NCI-H1105 (cell line): ENCODE measurements around the gene ZNF19.

ENCODE experiments used
- DNase-seq: peaks from one replicate; lab custom pipeline; 2025; lab: John Stamatoyannopoulos, UW

ZNF19 gene

DNA sequence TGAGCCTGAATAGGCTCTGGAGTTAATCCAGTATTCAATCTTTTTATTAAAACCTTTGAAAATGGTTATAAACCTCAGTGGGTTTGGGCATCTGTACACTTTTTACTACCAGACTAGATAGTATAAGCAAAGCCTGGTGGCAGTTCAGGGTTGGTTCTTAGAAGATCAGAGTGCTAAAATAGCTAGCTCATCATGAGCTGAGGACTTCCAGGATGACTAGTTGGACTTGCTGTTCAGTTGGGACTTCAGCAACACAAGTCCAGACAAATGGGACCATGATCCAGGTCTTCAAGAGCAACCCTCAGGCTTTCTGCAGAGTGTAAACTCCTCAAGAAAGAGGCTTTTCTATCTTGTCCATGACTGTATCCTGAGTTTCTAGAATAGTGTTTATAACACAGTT, 1.2 kb upstream of the ZNF19 start:
- no peak for DNase-seq

DNA sequence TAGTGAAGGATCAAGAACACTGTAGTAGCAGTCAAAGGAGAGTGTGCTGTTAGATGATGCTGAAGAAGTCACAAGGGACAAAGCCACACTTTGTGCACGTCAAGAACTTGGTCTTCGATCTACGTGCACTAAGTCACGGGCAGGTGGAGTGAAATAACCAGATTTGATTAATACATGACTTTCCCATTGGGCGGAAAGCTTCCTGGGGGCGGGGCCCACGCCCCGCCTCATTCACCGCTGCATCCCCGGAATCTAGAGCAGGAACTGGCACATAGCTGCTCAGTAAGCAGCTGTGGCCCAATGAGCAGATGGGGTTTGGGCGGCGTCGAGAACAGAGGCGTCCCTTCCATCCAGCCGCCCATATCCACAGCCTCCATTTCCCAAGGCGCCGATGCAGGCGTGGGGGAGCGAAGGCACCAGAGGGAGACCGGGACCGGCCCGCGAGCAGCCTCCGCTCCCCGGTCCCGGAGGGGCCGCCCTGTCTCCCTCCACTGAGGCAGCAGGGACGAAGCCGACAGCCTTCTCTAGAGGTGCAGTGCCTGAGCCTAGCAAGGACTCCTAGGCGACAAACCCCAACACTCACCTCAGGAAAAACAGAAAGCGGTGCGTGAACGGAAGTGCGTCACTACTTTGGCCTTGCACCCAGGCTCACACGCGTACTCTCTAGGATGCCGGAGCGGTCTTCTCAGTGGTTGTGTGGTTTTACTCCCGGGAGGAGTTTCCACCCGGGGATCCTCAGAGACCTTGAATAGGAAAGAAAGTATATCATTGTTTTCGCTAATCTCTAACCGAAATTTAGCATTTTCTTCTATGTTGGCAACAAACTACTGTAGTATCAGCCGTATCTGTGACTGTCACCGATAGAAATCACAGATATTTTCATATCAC, 4.9 kb downstream of the ZNF19 start:
- DNase-seq, result peak; percentile 69

DNA sequence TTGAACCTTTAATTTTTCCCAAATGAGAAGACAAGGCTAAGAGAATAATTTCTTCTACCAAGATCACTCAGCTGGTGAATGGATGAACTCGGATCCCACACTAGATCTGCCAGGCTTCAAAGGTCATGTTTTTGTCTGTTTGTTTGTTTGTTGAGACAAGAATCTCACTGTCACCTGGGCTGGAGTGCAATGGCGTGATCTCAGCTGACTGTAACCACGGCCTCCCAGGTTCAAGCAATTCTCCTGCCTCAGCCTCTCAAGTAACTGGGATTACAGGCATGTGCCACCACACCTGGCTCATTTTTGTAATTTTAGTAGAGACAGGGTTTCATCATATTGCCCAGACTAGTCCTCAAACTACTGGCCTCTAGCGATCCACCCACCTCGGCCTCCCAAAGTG, 6.6 kb downstream of the ZNF19 start:
- no peak for DNase-seq

DNA sequence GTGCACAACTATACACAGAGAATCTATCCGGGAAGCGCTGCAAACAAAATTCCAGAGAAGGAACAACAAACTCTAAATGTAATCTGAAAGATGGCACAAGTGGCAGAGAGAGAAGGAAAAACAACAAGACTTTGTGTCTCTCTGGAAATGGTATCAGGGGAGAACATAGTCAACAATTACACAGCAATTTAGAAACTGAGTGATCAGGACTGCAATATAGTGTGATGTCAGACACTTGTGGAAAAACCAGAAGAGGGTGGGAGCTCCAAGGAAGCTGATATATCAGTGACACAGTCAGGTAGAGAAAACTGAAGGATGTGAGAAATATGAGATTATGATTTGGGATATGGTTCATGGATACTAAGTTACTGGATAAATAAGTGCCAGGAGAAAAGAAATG, 8.2 kb downstream of the ZNF19 start:
- DNase-seq, result no peak

DNA sequence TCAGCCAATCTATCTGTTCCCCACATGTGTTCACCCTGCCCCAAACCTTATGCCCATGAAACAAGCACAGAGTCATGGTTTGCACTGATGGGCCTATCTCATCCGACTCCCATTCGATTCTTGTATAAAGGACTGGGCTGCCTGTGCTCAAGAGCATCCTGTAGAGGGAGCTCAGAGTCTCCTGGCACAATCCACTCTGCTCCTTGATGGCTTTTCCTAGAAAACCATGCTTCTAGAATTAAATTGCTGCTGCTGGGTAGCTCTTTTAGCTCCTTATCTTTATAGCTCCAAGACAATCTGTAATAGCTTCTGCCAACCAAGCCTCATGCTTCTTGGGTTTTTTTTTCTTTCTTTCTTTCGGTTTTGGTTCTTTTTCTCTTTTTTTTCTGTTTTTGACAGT, 9.7 kb downstream of the ZNF19 start:
- DNase-seq, result no peak

DNA sequence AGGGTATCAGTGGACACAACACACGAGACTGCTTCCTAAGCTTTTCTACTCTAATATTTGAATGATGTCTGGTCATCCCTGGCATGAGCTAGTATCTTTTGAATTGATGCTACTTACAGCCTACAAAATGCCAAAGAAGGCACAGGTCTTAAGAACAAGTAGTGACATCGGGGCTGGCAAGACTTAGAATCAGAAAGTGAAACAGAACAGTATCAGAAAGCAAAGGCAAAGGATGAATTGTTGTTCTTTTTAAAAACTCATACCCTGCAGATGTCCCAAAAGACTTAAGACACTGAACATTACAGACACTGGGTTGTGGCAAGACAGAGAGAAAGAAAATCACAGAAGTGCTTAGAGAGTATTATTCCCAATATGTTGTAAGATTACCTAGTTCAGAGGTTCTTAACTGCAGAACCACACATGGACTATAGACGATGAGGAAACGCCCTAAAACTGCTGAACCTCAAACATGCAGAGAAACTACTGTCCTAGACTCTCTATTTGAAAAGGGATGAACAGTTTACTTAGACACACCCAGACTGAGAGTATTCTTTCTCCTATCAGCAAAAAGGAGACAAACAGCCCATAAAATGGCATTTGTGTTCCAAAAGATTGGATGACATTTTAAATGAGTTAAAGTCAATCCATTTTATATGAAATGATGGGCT, 12.5 kb downstream of the ZNF19 start:
- no peak for DNase-seq

DNA sequence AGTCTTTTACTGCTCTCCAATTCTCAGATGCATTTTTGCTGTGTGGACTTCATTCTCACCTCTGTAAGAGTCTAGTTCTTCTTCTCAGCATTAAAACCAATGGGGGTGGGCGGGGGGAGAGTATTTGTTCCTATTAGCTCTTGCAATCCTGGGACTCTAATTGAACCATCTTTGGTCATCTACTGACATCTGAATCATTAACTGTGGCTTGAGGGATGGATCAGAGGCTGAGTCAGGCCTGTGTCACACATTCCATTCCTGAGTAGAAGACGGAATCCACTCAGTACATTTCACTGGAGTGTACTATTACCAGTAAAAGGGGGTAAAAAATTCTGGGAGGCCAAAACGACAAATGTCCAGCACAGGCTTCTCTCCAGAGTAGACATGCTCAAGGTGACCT, 14.3 kb downstream of the ZNF19 start:
- no peak for DNase-seq

DNA sequence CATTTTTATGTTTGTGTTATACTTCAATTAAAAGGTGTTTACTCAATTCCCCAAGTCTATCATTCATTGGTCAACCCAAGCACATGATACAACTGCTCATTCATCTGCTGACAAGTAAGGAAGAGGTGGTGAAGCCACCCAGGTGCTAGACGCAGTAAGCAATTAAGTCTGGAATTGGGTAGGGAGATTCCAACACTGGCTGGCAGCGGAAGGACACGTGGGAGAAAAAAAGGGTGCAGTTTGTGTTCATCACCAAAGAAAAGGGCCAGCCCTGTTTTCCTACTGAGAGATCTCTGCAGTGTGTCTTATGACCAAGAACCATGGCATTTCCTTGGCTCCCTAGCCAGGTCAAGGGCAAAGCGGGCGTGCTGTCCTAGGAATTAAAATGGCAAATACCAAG, 15.2 kb downstream of the ZNF19 start:
- no peak for DNase-seq

DNA sequence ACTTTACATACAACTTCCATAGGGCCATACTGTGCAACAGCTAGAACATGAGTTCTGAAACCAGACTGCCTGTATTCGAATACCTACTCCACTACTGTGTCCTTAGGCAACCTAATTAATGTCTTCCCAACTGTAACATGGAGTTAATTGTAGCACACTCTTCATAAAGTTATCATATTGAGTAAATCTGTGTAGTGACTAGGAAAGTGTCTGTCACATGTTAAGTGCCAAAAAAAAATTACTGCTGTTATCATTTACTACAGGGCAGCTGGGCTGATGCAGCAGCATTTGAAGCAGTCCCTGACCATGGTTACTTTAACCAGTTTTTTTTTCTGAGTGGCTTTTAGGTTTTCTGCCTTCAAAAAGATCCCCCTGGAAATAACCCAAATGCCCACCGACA, 16.2 kb downstream of the ZNF19 start:
- DNase-seq, result no peak

DNA sequence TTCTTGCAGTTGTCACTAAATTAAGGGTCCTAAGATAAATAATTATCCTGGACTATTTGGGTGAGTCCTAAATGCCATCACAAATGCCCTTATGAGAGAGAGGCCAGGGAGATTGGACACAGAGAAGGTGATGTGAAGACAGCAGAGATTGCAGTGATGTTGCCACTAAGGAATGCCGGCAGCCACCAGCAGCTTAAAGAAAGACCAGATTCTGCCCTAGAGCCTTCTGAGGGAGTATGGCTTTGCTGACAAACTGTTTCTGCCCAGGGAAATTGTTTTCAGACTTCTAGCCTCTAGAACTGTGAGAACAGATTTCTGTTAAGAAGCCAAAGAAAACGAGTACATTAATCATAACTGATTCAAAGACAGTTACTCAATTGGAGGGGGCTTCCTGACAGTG, 17.1 kb downstream of the ZNF19 start:
- no peak for DNase-seq

DNA sequence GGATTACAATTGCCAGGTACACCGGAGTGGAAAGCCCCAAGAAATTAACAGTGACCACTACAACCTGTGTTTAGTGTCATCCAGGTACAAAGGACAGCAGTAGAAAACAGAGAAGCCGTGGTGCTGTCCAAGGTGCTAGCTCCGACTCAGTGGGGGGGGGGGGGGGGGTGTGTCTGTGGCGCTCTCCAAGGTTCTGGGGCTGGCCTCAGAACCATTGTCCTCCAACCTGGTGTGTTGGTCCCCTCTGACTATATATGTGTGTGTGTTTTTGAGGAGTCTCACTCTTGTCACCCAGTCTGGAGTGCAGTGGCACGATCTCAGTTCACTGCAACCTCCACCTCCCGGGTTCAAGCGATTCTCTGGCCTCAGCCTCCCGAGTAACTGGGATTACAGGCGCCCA, 21.3 kb downstream of the ZNF19 start:
- DNase-seq, result no peak

DNA sequence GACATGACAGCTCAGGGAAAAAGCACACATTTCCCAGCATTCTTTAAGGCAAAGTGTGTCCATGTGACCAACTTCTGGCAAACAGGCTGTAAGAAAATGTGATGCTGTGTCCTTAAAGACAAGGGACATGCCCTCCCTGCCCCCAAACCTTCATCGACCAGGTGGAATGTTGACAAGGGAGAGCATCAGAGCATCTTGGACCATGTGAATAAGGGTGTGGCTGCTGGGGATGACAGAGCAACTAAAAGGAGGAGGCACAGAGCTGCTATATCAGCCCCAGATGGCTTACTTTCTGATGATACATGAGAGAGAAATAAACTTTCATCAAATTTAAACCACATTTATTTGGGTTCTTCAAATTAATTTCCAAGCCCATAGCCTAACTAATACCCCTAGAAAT, 24.9 kb downstream of the ZNF19 start:
- DNase-seq, result no peak

DNA sequence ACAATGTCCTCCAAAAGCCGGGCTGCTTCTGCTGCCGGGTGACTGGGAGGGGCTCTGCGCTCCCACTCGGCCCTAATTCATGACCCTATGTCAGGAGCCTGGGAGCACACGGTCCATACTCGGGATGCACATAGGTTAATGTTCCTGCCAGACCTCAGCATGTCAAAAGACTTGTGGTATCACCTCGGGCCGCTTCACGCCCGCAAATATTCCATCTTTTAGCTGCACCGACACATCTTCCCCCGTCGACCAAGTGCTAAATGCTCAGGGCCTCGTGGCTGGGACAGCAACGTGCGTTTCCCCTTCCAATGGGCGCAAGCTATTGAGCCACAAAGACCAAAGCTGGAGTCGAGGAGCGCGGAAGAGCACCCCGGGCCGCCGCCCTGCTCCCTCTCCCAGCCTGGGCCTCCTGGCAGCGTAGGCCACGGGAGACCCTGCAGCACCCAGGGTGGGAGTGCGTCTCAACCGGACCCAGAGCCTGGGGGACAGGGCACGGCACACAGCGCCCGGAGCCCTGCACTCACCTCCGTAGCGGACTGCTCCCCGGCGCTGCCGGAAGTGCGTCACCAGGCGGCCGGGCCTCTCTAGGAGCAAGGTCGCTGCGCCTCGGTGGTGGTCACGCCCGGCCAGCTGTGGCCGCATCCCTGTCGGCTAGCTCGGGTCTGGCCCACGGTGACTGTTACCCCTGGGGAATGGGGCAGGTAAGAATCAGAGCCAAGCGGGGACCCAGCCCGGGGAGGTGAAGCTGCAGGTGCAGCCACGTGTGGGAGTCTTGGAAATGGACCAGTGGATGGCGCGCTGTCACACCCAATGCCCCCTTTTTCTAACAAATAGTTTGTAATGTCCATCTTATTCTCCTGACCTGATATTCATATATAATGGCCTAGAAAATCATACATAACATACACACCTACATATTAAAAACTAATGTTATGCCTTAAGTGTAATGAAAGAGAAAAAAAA, 27.2 kb downstream of the ZNF19 start, which contains the start of gene ZNF23:
Gene ZNF23, minus strand, starts transcription at position 562 of the 963 bp plus-strand sequence. CDS start 5,451 bp downstream, outside the sequence.
- DNase-seq, result peak; percentile 41

DNA sequence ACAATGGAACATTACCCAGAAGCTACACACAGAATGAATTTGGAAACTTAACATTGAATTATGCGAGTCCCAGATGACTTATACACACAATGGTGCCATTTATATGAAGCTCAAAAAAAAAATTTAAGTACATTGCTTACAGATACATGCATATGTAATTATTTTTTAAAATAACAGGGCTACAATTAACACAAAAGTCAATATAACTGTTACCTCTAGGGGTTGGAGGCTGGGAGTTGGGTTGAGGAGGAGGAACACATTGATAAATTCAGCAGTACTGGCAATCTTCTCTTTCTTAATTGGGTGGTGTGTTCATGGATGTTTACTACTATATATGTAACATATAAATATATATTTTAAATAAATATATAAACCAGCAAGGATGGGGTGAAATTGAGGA, 28.2 kb downstream of the ZNF19 start:
- DNase-seq, result no peak

DNA sequence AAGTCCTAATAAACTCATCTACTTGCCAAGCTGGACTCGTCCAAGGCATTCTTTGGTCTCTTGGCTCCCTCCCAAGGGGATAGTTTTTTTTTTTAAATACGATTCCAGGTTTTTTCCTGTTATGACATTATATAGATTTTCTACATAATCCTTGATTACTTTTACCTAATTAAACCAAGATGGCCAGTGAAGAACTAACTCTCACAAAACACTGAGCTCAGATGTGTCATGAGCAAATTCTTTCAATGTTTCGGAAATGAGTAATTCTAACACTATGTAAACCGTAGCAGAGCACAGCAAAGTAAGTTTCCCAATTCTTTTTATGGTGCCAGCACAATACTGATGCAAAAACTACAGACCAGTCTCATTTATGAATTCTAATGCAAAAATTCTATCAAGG, 28.9 kb downstream of the ZNF19 start:
- no peak for DNase-seq

DNA sequence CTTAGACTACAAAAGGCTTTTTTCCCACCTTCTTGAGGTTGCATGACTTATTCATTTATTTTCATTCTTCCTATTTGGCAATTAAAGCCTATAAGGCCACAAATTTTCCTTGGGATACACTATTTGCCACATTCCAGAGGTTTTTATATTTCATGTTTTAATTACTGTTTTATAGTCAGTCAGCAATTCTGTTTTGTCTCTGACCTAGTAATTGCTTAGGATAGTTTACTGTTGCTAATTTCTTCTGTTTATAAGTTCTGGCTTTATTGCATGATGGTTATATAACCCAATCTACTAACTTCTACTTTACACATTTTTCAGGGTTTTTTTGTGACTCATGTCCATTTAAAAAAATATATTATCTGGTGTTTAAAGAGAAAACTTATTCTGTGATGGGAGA, 29.6 kb downstream of the ZNF19 start:
- DNase-seq, result no peak

DNA sequence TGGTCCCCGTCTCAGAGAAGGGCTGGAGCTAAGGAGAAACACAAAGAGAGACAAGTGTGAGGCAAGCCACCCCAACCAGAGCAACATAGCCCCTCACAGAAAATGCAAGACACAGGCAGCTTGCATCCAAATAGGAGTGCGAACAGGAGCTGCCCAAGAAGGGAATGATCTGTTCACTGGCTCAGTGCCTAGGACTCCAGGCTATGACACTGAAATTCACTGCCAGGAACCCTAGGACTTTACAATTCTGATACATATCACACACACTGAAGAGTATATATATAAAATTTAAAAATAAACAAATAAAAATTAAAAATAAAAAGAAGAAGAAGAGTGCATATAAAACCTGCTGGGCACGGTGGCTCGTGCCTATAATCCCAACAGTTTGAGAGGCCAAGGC, 32.3 kb downstream of the ZNF19 start:
- DNase-seq, result no peak

DNA sequence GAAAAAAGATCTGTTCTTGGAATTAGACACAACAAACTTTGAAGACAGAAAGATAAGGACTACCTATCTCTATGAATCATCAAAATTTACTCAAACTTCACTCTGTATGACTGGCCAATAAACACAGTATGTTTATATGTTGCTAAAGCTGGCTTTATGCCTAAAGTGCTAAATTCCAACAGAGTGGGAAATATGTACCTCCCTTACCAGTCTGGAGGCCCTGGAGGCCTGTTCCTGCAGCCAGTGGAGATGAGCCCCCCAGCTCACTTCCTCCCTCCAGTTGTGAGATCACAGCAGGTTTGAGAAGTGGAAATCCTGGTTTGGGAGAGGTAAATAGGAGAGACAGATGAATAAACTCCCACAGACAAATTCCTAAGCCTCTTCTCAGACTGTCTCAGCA, 36.1 kb downstream of the ZNF19 start:
- no peak for DNase-seq

DNA sequence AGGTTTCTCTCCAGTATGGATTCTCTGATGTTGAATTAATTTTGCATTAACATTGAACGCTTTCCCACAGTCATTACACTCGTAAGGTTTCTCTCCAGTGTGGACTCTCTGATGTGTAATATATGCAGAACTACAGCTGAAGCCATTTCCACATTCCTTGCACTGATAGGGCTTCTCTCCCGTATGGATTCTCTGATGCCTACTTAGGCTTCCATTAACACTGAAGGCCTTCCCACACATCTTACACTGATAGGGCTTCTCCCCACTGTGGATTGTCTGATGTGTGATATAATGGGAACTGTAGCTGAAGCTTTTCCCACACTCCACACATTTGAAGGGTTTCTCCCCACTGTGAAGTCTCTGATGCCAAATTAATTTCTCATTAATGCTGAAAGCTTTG, 40.1 kb downstream of the ZNF19 start:
- DNase-seq, result no peak

DNA sequence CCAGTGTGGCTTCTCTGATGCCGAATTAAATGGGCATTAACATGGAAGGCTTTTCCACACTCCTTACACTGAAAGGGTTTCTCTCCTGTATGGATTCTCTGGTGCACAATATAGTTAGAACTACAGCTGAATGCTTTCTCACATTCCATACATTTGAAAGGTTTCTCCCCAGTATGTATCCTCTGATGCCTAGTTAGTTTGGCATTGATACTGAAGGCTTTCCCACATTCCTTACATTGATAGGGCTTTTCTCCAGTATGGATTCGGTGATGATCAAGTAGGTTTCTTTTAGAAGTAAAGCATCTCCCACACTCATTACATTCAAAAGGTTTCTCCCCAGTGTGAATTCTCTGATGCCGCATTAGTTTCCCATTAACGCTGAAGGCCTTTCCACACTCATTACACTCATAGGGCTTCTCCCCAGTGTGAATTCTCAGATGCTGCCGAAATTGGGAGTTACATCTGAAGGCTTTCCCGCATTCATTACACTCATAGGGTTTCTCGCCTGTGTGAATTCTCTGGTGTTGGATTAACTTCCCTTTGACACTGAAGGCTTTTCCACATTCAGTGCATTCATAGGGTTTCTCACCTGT, 40.8 kb downstream of the ZNF19 start:
- no peak for DNase-seq

DNA sequence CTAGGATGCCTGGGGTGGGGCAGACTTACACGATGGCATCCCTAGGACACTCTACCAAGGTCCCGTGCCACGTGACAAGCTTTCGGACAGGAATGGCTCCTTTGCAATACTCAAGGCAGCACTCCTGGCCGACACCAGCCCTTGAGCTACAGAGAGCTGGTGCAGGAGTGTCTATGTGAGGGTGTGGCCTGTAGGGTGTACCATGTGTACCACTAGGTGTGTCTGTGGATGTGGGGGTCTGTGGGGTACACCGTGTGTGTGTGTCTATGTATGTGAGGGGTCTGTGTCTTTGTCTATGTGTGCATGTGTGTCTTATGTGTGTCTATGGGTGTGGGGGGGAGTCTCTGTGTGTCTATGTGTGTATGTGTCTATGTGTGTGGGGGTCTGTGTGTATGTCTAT, 45.4 kb downstream of the ZNF19 start:
- DNase-seq, result no peak

DNA sequence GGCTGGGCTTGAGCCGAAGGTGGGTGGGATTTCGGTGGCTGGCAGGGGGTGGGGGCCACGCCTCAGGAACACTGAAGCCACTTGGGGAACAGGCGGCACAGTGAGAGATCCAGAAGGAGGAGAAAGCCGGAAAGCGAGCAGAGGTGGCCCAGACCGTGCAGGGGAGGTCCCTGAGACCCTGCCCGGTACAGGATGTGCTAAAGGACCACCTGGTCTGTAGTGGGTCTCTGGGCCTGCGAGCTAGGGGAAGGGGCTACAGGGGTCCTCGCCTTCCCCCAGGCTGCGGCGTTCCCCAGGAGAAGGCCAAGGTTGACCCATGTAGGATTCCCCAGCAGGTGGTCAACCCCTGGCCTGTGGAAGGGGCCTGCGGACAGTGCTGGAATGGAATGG, 47.1 kb downstream of the ZNF19 start, which contains the start of gene TLE7:
Gene TLE7, minus strand, starts transcription at position 4 of the 390 bp plus-strand sequence. CDS start 8,730 bp downstream, outside the sequence.
- no peak for DNase-seq
